B cell (primary cell): Measurements from ENCODE around the gene CRYBA4. TPM values are rescaled to one million over a fixed set of nuclear protein-coding genes. Genes with fewer than 3 reads are reported as not detected.

ENCODE experiments used
- ATAC-seq: fragments of 200-7000 bp; cut with Tn5 transposase; one replicate; pipeline ENCODE4 v1.10.0; 2021; ENCODE audit warnings: low read depth, mild to moderate bottlenecking, moderate number of reproducible peaks, moderate library complexity
- CTCF ChIA-PET: fragments of 350-600 bp; sonication (Branson Sonifier 250); formaldehyde crosslinking; loops from one replicate; lab custom pipeline; 2021; ENCODE audit warnings: antibody characterized with exemption, inconsistent platforms; lab: Charles Lee
- POLR2A ChIA-PET: fragments of 350-600 bp; sonication (Branson Sonifier 250); formaldehyde crosslinking; loops from one replicate; lab custom pipeline; 2021; ENCODE audit warnings: antibody characterized with exemption; lab: Charles Lee
- DNase-seq: peaks from one replicate; pipeline ENCODE4 v3.0.0; 2013
- H2AFZ ChIP-seq: 2 replicates; pipeline ENCODE4 v1.6.1; 2012; ENCODE audit warnings: mild to moderate bottlenecking, low read depth, low read length; ENCODE audit not compliant: insufficient read depth, poor library complexity, severe bottlenecking
- H3K27ac ChIP-seq, 2 donors: 1 replicate in 1 of 2; 2 replicates in 1 of 2; pipeline ENCODE4 v1.5.1; 2012 to 2013; ENCODE audit warnings: low read length in 2 of 2, mild to moderate bottlenecking in 2 of 2, moderate library complexity in 1 of 2
- H3K27me3 ChIP-seq, 4 experiments: fragments of 200-600 bp in 1 of 4; sonication (generic) in 1 of 4; replicated peaks in 1 of 4; 1 replicate in 2 of 4; 2 replicates in 2 of 4; pipeline versions ENCODE4 v1.6.1 to v1.7.0; 2013 to 2016; ENCODE audit warnings: low read length in 3 of 4, mild to moderate bottlenecking in 2 of 4, mixed read lengths in 1 of 4, moderate library complexity in 1 of 4; ENCODE audit not compliant: insufficient read depth in 4 of 4, control insufficient read depth in 3 of 4; ENCODE audit errors: control extremely low read depth in 1 of 4
- H3K36me3 ChIP-seq, 2 experiments: replicated peaks in 1 of 2; 1 replicate in 1 of 2; 2 replicates in 1 of 2; pipeline versions ENCODE4 v1.6.1 to v1.7.1; 2013; ENCODE audit warnings: low read length in 1 of 2; ENCODE audit not compliant: insufficient read depth in 2 of 2, control insufficient read depth in 1 of 2; ENCODE audit errors: control extremely low read depth in 1 of 2, extremely low read depth in 1 of 2
- H3K4me1 ChIP-seq, 2 donors: fragments of 200-600 bp in 1 of 2; sonication (generic) in 1 of 2; 1 replicate in 1 of 2; 2 replicates in 1 of 2; pipeline versions ENCODE4 v1.5.1 to v1.6.1; 2013 to 2017; ENCODE audit warnings: low read length in 2 of 2; ENCODE audit not compliant: control insufficient read depth in 2 of 2, insufficient read depth in 2 of 2
- H3K4me2 ChIP-seq: replicated peaks from 2 replicates; pipeline ENCODE3; 2012; ENCODE audit warnings: mild to moderate bottlenecking, low read depth, low read length; ENCODE audit not compliant: poor library complexity, severe bottlenecking
- H3K4me3 ChIP-seq, 5 experiments: fragments of 200-600 bp in 1 of 5; sonication (generic) in 1 of 5; 1 replicate in 3 of 5; 2 replicates in 2 of 5; pipeline versions ENCODE4 v1.5.1 to v1.7.0; 2011 to 2016; ENCODE audit warnings: low read length in 4 of 5, mild to moderate bottlenecking in 4 of 5, low read depth in 2 of 5, control low read depth in 1 of 5, moderate library complexity in 1 of 5; ENCODE audit not compliant: insufficient read depth in 1 of 5; ENCODE audit errors: control extremely low read depth in 1 of 5, extremely low read depth in 1 of 5
- H3K79me2 ChIP-seq: fragments of 200-600 bp; sonication (generic); one replicate; pipeline ENCODE4 v1.6.0; 2016; ENCODE audit warnings: low read length; ENCODE audit not compliant: control insufficient read depth, insufficient read depth
- H3K9ac ChIP-seq: fragments of 200-600 bp; sonication (generic); 2 replicates; pipeline ENCODE4 v1.6.1; 2017; ENCODE audit warnings: mild to moderate bottlenecking, low read length, moderate library complexity
- H3K9me3 ChIP-seq, 3 donors: one replicate each; pipeline versions ENCODE4 v1.6.1 to v1.7.1; 2013; ENCODE audit warnings: low read length in 2 of 3; ENCODE audit not compliant: control insufficient read depth in 2 of 3, insufficient read depth in 1 of 3; ENCODE audit errors: control extremely low read depth in 1 of 3
- H4K20me1 ChIP-seq: 2 replicates; pipeline ENCODE4 v1.6.0; 2012; ENCODE audit warnings: mild to moderate bottlenecking, low read length; ENCODE audit not compliant: insufficient read depth, control insufficient read depth, poor library complexity, severe bottlenecking
- H3K27ac Mint-ChIP-seq: one replicate; pipeline ENCODE4 v1.8.0; 2021; ENCODE audit warnings: mixed read lengths
- H3K27me3 Mint-ChIP-seq: one replicate; pipeline ENCODE4 v1.8.0; 2021; ENCODE audit warnings: mixed read lengths
- H3K4me1 Mint-ChIP-seq: one replicate; pipeline ENCODE4 v1.8.0; 2021; ENCODE audit warnings: mixed read lengths
- H3K4me3 Mint-ChIP-seq: one replicate; pipeline ENCODE4 v1.8.0; 2021; ENCODE audit warnings: mixed read lengths
- H3K9me3 Mint-ChIP-seq: one replicate; pipeline ENCODE4 v1.8.0; 2022; ENCODE audit warnings: mixed read lengths; ENCODE audit not compliant: insufficient read depth
- EZH2 ChIP-seq: IDR thresholded peaks from 2 replicates; pipeline ENCODE4 v1.6.1; 2012; ENCODE audit warnings: borderline replicate concordance, low read depth, mild to moderate bottlenecking, moderate library complexity, low read length; ENCODE audit not compliant: insufficient read depth, poor library complexity, severe bottlenecking
- WGBS: methylation state at CpG from one replicate; pipeline ENCODE4 v1.1.5; 2013; ENCODE audit warnings: missing lambda C conversion rate; ENCODE audit not compliant: insufficient coverage; 5-methylcytosine and 5-hydroxymethylcytosine counted together
- intact Hi-C: fragments of 100-400 bp; cut with micrococcal nuclease; formaldehyde crosslinking; loops from one replicate; pipeline ENCODE4 v1.10.0; 2022
- polyA plus RNA-seq: library from polyadenylated mRNA; depleted of rRNA; stranded (reverse); fragments of >200 nt; gene quantifications from 2 replicates; pipeline ENCODE4 v1.2.3, GENCODE V29; 2012
- total RNA-seq, 2 donors: library from RNA; stranded (reverse); fragments of 120-200 nt in 1 of 2; gene quantifications; 1 replicate in 1 of 2; 2 replicates in 1 of 2; pipeline versions ENCODE4 v1.2.3 to v1.2.4, GENCODE V29; 2013 to 2022
- TF ChIP-seq, protein P1 (sequence below): fragments of 200-600 bp; IDR thresholded peaks from one replicate; pipeline ENCODE4 v1.8.0; 2022; ENCODE audit warnings: antibody characterized with exemption, mild to moderate bottlenecking

The CRYBA4 gene
- total and polyA plus RNA-seq, 2 donors (not counting 1 experiment from before 2014, with no cell fraction given), result not detected

DNA sequence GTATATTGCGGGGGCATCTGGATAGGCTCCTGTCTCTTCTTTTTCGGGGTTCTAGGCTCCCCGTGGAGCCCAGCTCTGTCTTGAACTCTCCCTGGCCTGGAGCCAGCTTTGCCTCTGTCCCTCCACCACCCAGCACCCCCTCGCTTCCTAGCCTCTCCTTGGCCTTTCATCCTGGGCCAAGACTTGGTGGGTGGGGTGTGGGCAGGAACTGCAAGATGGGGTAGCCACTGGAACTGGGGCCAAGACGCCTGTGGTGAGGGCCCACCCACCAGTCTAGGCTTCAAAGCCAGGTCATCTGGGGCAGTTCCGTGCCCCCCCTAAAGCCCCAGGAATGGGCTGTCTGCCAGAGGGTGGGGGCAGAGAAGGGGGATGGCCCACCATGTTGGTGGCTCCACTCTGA lies 2.3 kb upstream of the CRYBA4 start:
- H3K27ac Mint-ChIP-seq, result no peak overlapping the region
- 93% methylated on average over 3 of the region's 6 CpGs for WGBS
- POLR2A ChIA-PET, result no interaction called here

DNA sequence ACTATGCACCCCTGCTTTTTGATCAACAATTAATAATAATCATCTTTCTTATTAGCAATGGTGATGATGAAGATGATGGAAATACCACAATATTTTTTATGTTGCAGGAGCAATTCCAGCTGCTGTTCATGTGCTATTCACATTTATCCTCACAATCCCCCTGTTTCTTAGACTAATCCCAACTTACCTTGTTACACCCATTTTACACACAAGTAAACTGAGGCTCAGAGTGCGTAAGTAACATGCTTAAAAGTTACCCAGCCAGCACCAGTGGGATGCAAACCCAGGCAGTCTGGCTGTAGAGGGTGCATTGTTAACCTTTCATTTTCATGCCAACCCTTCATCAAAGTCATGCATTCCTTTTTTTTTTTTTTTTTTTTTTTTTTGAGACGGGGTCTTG lies 1.6 kb upstream of the CRYBA4 start:
- H3K4me2 ChIP-seq, result no peak overlapping the region
- no peaks in the 10 kb centered on the region for H3K79me2 ChIP-seq
- H3K27ac Mint-ChIP-seq, result no peak overlapping the region
- H3K4me1 Mint-ChIP-seq, result peaks cover 15% of the 10 kb centered on the region
- H3K4me1 ChIP-seq, result peaks cover 14 to 24% of the 10 kb centered on the region in 2 donors
- no peak overlapping the region for H3K9ac ChIP-seq
- H3K9me3 Mint-ChIP-seq, result no peaks in the 10 kb centered on the region
- WGBS, result no CpG with 5 or more reads among the region's 2 CpGs
- POLR2A ChIA-PET, result no interaction called here
- TF ChIP-seq EZH2, result no peak
- TF ChIP-seq, protein P1, sequence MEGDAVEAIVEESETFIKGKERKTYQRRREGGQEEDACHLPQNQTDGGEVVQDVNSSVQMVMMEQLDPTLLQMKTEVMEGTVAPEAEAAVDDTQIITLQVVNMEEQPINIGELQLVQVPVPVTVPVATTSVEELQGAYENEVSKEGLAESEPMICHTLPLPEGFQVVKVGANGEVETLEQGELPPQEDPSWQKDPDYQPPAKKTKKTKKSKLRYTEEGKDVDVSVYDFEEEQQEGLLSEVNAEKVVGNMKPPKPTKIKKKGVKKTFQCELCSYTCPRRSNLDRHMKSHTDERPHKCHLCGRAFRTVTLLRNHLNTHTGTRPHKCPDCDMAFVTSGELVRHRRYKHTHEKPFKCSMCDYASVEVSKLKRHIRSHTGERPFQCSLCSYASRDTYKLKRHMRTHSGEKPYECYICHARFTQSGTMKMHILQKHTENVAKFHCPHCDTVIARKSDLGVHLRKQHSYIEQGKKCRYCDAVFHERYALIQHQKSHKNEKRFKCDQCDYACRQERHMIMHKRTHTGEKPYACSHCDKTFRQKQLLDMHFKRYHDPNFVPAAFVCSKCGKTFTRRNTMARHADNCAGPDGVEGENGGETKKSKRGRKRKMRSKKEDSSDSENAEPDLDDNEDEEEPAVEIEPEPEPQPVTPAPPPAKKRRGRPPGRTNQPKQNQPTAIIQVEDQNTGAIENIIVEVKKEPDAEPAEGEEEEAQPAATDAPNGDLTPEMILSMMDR, result no peak
- no peak overlapping the region for H3K27ac ChIP-seq
- no peaks in the 10 kb centered on the region for H3K36me3 ChIP-seq
- no peak overlapping the region for H2AFZ ChIP-seq
- no peaks in the 10 kb centered on the region for H3K27me3 Mint-ChIP-seq
- H3K27me3 ChIP-seq, result peaks cover 0 to 6% (median 0%) of the 10 kb centered on the region in 4 experiments
- no peaks in the 10 kb centered on the region for H4K20me1 ChIP-seq
- DNase-seq, result no peak
- H3K9me3 ChIP-seq, result no peaks in the 10 kb centered on the region
- no peak overlapping the region for H3K4me3 Mint-ChIP-seq
- CTCF ChIA-PET, result no interaction called here
- no peak for ATAC-seq
- H3K4me3 ChIP-seq, result no peak overlapping the region
- intact Hi-C loops, result no loop called here

More for the DNA sequence above, 2.3 kb upstream of the CRYBA4 start:
- Histone ChIP-seq H3K4me2 (no peak overlapping the region), H4K20me1 (no peaks in the 10 kb centered on the region), H3K36me3 (no peaks in the 10 kb centered on the region), H3K4me3 (no peak overlapping the region), H2AFZ (no peak overlapping the region), H3K9me3 (no peaks in the 10 kb centered on the region), H3K27me3 (peaks cover 0 to 6% (median 0%) of the 10 kb centered on the region in 4 experiments), H3K9ac (no peak overlapping the region), H3K4me1 (peaks cover 19 to 30% of the 10 kb centered on the region in 2 donors), H3K27ac (no peak overlapping the region), H3K79me2 (no peaks in the 10 kb centered on the region)
- CTCF ChIA-PET, result no interaction called here
- H3K4me3 Mint-ChIP-seq, result no peak overlapping the region
- intact Hi-C loops, result no loop called here
- TF ChIP-seq EZH2, result no peak
- TF ChIP-seq, protein P1, result no peak
- H3K4me1 Mint-ChIP-seq, result peaks cover 19% of the 10 kb centered on the region
- ATAC-seq, result no peak
- no peak for DNase-seq
- H3K27me3 Mint-ChIP-seq, result no peaks in the 10 kb centered on the region
- H3K9me3 Mint-ChIP-seq, result no peaks in the 10 kb centered on the region
